Immature natural killer cell (primary cell): Measurements from ENCODE around the gene KIF12. TPM values are rescaled to one million over a fixed set of nuclear protein-coding genes. Genes with fewer than 3 reads are reported as not detected.

Experiments
- DNase-seq, 3 donors: peaks; one replicate each; pipeline ENCODE4 v3.0.0; 2022; ENCODE audit warnings: mixed read lengths in 1 of 3
- H3K27ac Mint-ChIP-seq, 6 donors: one replicate each; pipeline ENCODE4 v1.8.0; 2020; ENCODE audit warnings: mixed read lengths in 6 of 6, mild to moderate bottlenecking in 5 of 6, inconsistent platforms in 4 of 6, moderate library complexity in 3 of 6
- H3K27me3 Mint-ChIP-seq, 3 donors: one replicate each; pipeline ENCODE4 v1.8.0; 2020 to 2021; ENCODE audit warnings: low read depth in 3 of 3, mild to moderate bottlenecking in 3 of 3, mixed read lengths in 3 of 3, moderate library complexity in 3 of 3, inconsistent platforms in 1 of 3
- H3K36me3 Mint-ChIP-seq, 3 donors: one replicate each; pipeline ENCODE4 v1.8.0; 2020; ENCODE audit warnings: mixed read lengths in 3 of 3, inconsistent platforms in 2 of 3, mild to moderate bottlenecking in 2 of 3
- H3K4me1 Mint-ChIP-seq, 2 donors: one replicate each; pipeline ENCODE4 v1.8.0; 2020; ENCODE audit warnings: inconsistent platforms in 2 of 2, mild to moderate bottlenecking in 2 of 2, mixed read lengths in 2 of 2, moderate library complexity in 1 of 2
- H3K4me3 Mint-ChIP-seq, 5 donors: one replicate each; pipeline ENCODE4 v1.8.0; 2020; ENCODE audit warnings: mild to moderate bottlenecking in 5 of 5, mixed read lengths in 5 of 5, inconsistent platforms in 3 of 5, moderate library complexity in 3 of 5
- H3K9me3 Mint-ChIP-seq, 6 donors: one replicate each; pipeline ENCODE4 v1.8.0; 2020; ENCODE audit warnings: mild to moderate bottlenecking in 6 of 6, mixed read lengths in 6 of 6, inconsistent platforms in 4 of 6, moderate library complexity in 3 of 6
- polyA plus RNA-seq, 3 donors: library from polyadenylated mRNA; unstranded; fragments of 300-500 nt; fragmentation: Illumina TruSeq; gene quantifications; one replicate each; pipeline ENCODE4 v1.2.3, GENCODE V29; 2021

The KIF12 gene
- not detected for polyA plus RNA-seq

DNA sequence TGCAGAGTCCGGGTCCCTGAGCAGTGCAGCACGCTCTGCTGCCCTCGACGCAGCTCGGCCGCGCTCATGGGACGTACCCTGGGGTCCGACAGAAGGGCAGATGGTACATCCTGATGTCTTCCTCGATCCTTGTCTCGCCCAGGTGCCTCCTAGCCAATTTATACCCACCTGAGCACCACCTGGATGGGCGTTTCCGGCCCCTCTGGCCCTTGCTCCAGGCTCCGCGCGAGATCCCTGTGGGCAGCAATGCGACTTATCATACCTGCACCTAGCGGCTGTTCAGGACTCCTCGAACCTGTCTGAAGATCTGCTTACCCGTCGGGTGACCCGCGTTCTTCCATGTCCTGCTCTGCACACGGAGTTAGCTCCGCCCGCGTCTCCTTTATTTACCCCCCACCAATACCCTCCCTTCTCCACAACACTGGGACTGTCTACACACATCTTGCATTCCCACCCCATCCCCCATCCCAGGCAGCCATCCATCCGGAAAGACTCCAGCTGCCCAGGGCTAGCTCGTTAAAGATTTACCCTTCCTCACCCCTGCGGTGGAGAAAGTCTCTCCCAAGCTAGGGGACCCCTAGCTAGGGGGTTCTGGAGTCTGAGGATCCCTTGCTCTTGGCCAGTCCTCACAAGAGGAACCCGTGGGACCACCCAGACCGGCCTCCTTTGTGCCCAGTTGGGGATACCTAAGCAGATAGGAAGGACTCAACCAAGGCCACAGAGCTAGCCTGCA, at the start of gene KIF12:
KIF12 (minus strand) TSS at position 357 of the 733 bp plus-strand sequence; CDS start at position 341, 16 bp downstream.
- H3K27me3 Mint-ChIP-seq = peaks cover 9 to 30% (median 11%) of the 10 kb centered on the region in 3 donors
- H3K27ac Mint-ChIP-seq = no peak within 1 kb of the TSS
- peaks cover 5 to 7% of the 10 kb centered on the region in 2 donors for H3K4me1 Mint-ChIP-seq
- DNase-seq = no peak
- H3K9me3 Mint-ChIP-seq = peaks cover 0 to 6% (median under 1%) of the 10 kb centered on the region in 6 donors
- H3K36me3 Mint-ChIP-seq = peaks cover 0 to 4% (median 0%) of the 10 kb centered on the region in 3 donors
- peak within 1 kb of the TSS; percentile 25 to 61 (median 40) for H3K4me3 Mint-ChIP-seq

DNA sequence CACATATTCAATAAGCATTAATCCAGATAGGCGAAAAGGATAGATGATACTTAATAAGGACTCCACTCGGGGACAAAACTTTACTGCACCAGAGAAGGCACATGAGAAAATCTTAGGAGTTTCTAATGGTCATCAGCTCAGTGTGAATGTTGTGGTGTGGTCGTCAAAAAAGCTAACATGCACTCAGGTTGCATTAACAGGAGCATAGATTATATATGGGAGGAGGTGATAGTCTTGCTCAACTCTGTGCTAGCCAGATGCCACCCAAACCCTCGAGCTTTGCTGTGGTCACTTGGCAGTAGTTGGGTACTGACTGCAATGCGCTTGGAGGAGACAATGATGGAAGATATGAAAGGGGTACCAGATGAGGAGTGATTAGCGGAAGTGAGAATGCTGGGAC, 47.6 kb upstream of the KIF12 start:
- no peaks in the 10 kb centered on the region for H3K4me1 Mint-ChIP-seq
- DNase-seq = no peak
- H3K4me3 Mint-ChIP-seq = no peak overlapping the region
- H3K27me3 Mint-ChIP-seq = peaks cover 2 to 10% (median 5%) of the 10 kb centered on the region in 3 donors
- no peak overlapping the region for H3K27ac Mint-ChIP-seq
- H3K9me3 Mint-ChIP-seq = no peaks in the 10 kb centered on the region
- H3K36me3 Mint-ChIP-seq = no peaks in the 10 kb centered on the region

DNA sequence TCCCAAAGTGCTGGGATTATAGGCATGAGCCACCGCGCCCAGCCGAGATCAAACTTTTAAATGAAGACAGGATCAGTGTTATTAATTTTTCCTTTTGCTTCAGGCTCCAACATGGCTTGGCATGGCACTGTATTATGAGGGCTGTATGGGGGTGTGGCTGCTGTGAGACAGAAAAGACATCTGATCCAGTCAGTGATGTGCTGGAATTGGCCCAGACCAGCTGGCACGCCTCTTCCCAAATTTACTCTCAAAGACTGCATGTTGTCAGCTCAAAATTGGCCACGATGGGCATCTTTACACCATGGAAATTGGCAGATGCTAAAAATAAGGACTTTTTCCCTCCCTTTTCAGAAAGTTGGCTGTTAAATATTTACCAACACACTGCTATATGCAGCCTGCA, 44.1 kb upstream of the KIF12 start:
- no peaks in the 10 kb centered on the region for H3K36me3 Mint-ChIP-seq
- H3K4me3 Mint-ChIP-seq = no peak overlapping the region
- no peak for DNase-seq
- H3K27ac Mint-ChIP-seq = no peak overlapping the region
- no peaks in the 10 kb centered on the region for H3K9me3 Mint-ChIP-seq
- H3K27me3 Mint-ChIP-seq = peaks cover 0 to 9% (median 6%) of the 10 kb centered on the region in 3 donors
- no peaks in the 10 kb centered on the region for H3K4me1 Mint-ChIP-seq

DNA sequence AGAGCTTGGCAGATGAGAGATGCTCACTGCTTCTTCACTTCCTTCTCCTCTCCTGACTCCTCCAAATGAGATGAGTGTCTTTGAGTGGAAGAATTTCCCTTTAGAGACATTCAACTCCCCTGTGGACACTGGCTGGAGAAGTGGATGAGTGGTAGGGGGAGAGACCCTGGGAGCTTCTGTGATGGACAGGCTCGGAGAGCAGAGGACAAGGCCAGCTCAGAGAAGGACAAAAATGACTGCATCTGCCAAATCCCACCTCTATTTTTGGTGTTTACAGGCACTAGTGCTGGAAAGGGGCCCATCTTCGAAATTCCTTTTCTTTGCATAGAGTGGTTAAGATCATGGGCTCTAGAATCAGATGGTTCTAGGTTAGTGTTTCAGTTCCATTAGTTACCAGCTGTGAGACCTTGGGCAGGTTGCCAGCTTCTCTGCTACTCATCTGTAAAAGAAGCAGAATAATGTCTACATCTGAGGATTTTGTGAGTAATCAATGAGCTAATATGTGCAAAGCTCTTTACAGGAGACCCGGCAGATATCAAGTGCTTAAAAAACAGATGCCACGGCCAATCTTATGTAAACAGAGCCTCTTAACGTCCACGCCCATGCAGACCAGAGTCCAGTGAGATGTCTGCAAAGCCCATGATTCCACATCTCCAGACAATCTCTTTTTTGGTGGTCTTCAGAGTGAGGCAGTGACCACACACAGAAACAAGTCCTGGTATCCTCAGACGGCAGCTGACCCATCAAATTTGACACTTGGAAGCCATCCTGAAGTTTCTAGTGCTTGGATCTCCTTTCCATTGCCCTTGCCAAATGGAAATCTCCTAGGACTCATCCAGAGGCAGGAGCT, 42.7 kb upstream of the KIF12 start:
- Mint-ChIP-seq H3K9me3 (no peaks in the 10 kb centered on the region), H3K27ac (no peak overlapping the region), H3K36me3 (no peaks in the 10 kb centered on the region), H3K4me1 (no peaks in the 10 kb centered on the region), H3K4me3 (no peak overlapping the region), H3K27me3 (peaks cover 0 to 14% (median 6%) of the 10 kb centered on the region in 3 donors)
- DNase-seq = no peak

DNA sequence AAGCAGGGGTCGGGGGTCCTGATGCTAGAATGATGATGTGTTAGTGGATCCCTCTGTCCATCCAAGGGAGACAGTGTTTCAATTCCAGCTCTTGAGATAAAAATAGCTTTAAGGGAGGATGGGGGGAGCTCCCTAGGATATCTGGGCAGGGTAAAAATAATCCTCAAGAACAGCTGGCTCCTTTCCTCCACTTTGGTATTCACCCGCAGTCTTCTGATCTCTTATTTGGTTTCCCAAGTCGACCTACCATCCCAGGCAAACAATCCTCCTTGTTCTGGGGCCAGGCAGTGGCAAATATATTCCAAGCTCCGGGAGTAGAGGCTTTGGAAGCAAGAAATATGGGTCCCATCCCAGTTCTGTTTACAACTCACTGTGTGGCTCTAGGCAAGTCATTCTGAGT, 41.8 kb upstream of the KIF12 start:
- no peak for DNase-seq
- no peaks in the 10 kb centered on the region for H3K4me1 Mint-ChIP-seq
- peaks cover 0 to 14% (median 6%) of the 10 kb centered on the region in 3 donors for H3K27me3 Mint-ChIP-seq
- no peak overlapping the region for H3K4me3 Mint-ChIP-seq
- H3K27ac Mint-ChIP-seq = no peak overlapping the region
- no peaks in the 10 kb centered on the region for H3K9me3 Mint-ChIP-seq
- no peaks in the 10 kb centered on the region for H3K36me3 Mint-ChIP-seq

DNA sequence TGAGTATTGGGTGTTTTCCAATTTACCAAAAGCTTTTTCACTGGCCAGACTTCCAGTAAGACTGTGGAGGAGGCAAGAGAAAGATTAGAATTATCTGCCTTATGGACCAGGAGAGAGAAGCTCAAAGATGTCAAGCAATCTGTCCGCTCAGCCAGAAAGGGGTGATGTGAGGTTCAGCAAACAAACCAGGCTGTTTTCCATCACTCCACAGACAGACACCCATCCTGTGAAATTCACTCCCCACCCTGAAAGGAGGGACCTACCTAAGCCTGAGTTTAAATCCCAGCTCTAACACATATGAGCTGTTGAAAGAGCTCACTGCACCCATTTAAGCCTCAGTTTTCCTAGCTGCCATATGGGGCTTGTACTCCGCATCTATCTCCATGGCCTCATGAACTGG, 41.3 kb upstream of the KIF12 start:
- Mint-ChIP-seq H3K4me1 (no peaks in the 10 kb centered on the region), H3K27ac (no peak overlapping the region), H3K9me3 (no peaks in the 10 kb centered on the region), H3K27me3 (peaks cover 2 to 16% (median 6%) of the 10 kb centered on the region in 3 donors), H3K4me3 (no peak overlapping the region), H3K36me3 (no peaks in the 10 kb centered on the region)
- no peak for DNase-seq

DNA sequence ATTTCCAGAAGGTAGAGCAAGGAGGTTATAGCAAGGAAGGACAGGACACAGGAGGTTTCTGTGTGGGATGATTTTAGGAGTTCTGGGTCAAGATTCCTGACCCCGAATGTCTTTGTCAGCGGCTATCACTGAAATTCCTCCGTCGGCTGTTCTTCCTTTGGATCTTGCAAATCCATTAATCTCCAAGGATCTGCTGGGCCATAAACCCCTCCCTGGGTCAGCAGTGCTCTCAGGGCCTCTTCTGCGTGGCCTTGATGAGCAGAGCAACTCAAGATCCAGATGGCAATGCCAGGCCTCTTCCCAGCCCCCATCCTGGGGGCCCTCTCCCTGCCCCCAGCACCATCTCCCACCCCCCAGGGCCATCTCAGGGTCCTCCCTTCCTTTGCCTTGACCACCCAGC, 40.0 kb upstream of the KIF12 start:
- Mint-ChIP-seq H3K27me3 (peaks cover 3 to 16% (median 6%) of the 10 kb centered on the region in 3 donors), H3K36me3 (no peaks in the 10 kb centered on the region), H3K4me3 (no peak overlapping the region)

DNA sequence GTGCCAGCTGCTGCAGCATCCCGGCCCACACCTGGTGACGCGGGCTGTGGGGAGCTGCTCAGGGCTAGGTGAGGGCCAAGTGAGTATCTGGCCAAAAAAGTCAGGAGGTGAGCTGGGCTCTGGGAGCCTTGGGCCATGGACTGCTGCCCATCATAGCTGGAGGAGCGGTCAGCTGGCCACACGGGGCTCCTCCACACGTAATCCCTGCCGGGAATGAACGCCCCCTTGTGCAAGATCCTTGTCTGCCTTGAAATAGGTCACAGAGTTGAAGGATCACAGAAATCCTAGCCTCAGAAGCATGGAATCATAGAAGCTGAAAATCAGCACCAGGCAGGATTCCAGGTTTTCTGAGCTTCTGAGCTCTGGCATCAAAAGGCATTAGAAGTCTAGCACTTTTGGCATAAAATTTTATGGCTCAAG, 39.5 kb upstream of the KIF12 start:
- DNase-seq = no peak
- no peaks in the 10 kb centered on the region for H3K4me1 Mint-ChIP-seq
- H3K27ac Mint-ChIP-seq = no peak overlapping the region
- H3K36me3 Mint-ChIP-seq = no peaks in the 10 kb centered on the region
- H3K9me3 Mint-ChIP-seq = no peaks in the 10 kb centered on the region
- H3K27me3 Mint-ChIP-seq = peaks cover 3 to 18% (median 6%) of the 10 kb centered on the region in 3 donors
- H3K4me3 Mint-ChIP-seq = no peak overlapping the region

More for the DNA sequence above, 40.0 kb upstream of the KIF12 start:
- no peaks in the 10 kb centered on the region for H3K9me3 Mint-ChIP-seq
- no peak for DNase-seq
- no peaks in the 10 kb centered on the region for H3K4me1 Mint-ChIP-seq
- no peak overlapping the region for H3K27ac Mint-ChIP-seq

DNA sequence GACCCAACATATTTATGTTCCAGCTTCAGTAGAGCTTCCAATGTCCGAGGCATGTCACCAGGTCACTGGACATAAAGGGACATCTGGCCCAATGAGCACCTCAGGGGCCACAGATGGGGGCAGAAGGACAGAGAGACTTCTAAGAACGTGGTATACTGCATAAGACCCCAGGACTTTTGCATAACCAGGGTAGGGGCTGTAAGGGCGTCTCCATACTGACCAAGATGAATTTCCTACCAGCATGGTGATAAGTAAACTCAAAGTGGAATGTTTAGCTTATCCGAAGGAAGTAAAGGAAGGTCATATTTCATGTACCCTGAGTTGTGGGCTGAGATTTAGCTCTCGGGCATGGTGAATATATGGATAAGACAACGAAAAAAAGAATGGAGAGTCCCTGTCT, 38.7 kb upstream of the KIF12 start:
- Mint-ChIP-seq H3K27ac (no peak overlapping the region), H3K27me3 (peaks cover 3 to 19% (median 6%) of the 10 kb centered on the region in 3 donors), H3K9me3 (no peaks in the 10 kb centered on the region), H3K4me1 (no peaks in the 10 kb centered on the region), H3K4me3 (no peak overlapping the region), H3K36me3 (no peaks in the 10 kb centered on the region)
- DNase-seq = no peak

DNA sequence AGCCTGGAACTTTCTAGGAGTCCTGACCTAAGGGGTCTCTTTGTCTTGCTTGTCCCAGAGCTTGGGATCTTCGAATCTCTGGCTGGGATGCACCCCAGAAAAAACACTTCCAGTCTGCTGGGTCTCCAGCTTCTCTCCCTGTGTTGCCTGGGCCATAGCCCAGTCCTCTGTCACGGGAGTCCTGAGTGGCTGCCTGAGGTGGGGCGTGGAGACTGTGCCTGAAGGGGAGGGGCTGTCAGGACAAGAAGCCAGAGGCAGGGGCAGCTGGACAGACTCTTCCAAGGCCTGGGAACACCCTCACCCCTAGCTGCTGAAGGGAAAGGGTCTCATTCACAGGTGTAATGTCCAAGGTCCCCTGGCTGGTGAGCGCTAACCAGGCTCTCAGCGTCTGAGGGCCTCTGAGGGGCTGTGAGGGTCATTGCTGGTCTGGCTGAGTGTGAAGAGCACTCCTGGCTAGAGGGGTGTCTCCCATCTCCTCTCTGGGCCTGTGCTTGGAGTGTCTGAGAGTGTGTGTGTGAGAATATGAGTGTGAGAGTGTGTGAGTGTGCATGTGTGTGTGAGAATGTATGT, 35.8 kb upstream of the KIF12 start:
- Mint-ChIP-seq H3K4me1 (no peaks in the 10 kb centered on the region), H3K27ac (no peak overlapping the region), H3K9me3 (no peaks in the 10 kb centered on the region), H3K36me3 (no peaks in the 10 kb centered on the region), H3K27me3 (peaks cover 5 to 10% (median 6%) of the 10 kb centered on the region in 3 donors), H3K4me3 (no peak overlapping the region)
- DNase-seq = no peak

DNA sequence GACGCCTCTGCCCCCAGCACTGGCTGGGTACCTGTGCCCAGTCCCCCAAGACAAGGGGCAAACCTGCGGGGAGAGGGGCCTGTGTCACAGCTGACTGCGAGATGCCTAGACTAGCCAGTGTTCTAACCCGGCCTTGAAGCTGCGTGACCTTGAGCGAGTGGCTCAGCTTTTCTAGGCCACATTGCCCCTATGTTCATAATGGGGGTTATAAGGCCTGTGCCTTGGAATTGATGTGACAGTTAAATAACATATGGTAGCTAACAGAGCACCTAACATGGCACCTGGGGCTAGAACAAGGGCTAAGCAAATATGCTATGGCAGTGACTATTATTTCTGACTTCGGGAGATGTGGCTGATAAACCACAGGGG, 33.4 kb upstream of the KIF12 start:
- Mint-ChIP-seq H3K9me3 (peaks cover 0 to 9% (median 1%) of the 10 kb centered on the region in 6 donors), H3K27ac (no peak overlapping the region), H3K36me3 (no peaks in the 10 kb centered on the region), H3K4me1 (no peaks in the 10 kb centered on the region), H3K27me3 (peaks cover 5 to 17% (median 12%) of the 10 kb centered on the region in 3 donors), H3K4me3 (no peak overlapping the region)
- DNase-seq = no peak

DNA sequence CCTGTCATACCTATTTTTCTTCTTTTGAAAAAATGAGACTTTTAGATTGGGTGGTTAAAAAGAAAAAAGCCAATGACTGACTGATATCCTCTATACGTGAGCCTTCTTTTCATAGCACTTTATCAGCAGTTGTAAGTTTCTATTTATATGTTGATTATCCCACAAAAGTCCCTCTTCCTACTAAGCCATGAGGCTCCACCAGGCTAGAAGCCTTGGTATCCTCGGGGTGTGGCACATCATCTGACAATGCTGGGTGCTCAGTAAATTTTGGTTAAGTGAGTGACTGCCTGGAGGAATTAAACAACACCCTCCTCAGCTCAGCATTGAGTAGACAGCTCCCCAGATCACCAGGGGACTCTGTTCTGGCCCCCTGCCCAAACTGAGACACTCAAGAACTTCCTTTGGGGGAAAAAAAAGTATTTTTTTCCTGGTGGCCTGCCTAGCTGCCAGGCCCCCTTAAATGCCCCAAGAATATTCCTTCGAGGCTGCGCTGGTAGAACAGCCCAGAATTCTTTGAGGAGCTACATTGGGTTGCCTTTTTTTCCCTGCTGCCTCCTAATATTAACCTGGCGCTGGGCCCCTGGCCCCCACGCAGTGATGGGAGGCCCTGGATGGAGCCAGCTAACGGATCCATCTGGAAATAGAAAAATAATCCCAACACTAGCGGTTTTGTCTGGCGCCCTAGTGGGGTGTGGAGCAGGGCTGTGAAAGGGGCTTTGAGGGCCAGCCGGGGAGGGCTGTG, 32.9 kb upstream of the KIF12 start:
- Mint-ChIP-seq H3K27ac (no peak overlapping the region), H3K4me3 (no peak overlapping the region), H3K27me3 (peaks cover 5 to 14% (median 13%) of the 10 kb centered on the region in 3 donors), H3K36me3 (peaks cover 0 to 3% (median 0%) of the 10 kb centered on the region in 3 donors), H3K9me3 (peaks cover 0 to 9% (median 3%) of the 10 kb centered on the region in 6 donors), H3K4me1 (no peaks in the 10 kb centered on the region)
- no peak for DNase-seq

DNA sequence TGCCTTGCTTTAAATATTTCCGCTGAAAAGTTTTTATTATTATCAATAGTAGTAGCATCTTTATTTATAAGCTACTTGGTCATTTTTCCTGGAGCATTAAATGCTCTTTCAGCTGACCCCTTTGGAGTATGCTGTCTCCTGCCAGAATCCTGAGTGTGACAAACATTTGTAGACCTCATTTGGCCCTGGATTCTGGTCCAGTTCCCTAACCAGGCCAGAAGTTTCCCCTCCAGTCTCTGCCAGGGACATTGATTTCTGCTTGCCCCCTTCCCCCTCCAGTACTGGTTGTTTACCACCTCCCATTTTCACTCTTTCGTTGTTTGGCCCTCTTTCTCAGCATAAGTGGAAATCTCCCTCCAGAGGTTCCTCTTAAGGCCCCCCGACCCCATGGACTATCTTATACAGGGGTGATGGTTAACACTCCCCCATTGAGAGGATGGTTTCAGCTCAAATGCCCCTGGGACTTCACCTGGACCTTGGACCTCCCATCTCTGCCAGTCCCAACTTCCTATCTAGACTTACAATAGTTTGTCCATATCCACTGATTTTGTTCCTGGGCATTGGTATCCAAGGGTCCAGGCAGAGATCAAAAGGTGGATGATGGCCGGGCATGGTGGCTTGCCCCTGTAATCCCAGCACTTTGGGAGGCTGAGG, 31.7 kb upstream of the KIF12 start:
- Mint-ChIP-seq H3K36me3 (peaks cover 0 to 3% (median 0%) of the 10 kb centered on the region in 3 donors), H3K4me3 (no peak overlapping the region), H3K4me1 (no peaks in the 10 kb centered on the region), H3K9me3 (peaks cover 0 to 9% (median 3%) of the 10 kb centered on the region in 6 donors), H3K27ac (no peak overlapping the region), H3K27me3 (peaks cover 8 to 14% (median 12%) of the 10 kb centered on the region in 3 donors)
- DNase-seq = no peak
